NCI-H774 (cell line): ENCODE results near the gene PNCK.

Experiments
- DNase-seq: peaks from one replicate; lab custom pipeline; 2025; lab: John Stamatoyannopoulos, UW

PNCK gene

GRCh38 chrX:153640736-153641575 is 32.7 kb downstream of the PNCK start:
- DNase-seq: no peak

- no peak for DNase-seq
These were observed 33.4 kb downstream of the PNCK start for GRCh38 chrX:153640045-153640686.

DNA sequence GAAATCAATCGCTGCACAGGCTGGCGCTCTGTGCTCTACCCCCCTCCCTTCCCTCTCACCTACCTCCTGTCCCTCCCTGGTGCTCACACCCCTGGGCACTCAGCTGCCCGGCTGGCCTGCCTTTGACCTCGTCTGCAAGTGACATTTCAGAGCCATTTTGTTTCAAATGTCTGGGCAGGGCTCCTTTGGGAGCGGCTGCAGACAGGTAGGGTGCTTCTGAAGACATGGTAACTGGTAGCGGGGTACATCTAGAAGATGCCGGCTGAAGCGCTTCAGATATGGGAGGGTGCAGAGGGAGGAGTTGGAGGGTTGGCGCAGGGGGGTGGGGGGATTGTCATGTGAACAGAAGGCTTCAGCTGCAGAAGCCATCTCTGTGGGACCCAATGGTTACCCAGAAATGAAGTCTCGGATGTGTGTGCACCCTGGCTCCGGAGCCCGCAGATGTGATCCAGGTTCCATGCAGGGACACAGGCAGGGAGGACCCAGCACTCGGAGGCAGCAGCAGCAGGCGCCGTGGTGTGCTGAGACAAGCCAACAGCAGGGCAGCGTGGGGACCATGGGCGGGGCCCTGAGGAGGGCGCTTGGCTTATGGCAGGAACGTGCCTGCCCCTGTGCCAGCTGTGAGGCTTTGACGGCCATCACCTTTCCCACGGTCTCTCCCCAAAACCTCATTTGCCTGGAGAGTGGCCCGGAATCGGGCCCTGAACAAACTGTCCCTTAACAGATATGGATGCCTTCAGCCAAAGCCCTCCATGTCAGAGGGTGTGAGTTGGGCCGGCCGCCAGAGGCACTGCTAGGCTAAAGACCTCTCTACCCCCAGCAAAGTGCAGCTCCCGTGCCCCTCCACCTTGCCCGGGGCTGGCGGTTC is 34.2 kb downstream of the PNCK start:
- no peak for DNase-seq

- no peak for DNase-seq
These were observed 35.0 kb downstream of the PNCK start for GRCh38 chrX:153638436-153639176.

- no peak for DNase-seq
These were observed 35.6 kb downstream of the PNCK start for GRCh38 chrX:153638041-153638371.

GRCh38 chrX:153637121-153638040 is 36.2 kb downstream of the PNCK start:
- no peak for DNase-seq

- DNase-seq: no peak
These were observed 36.9 kb downstream of the PNCK start for GRCh38 chrX:153636716-153637115.

DNA sequence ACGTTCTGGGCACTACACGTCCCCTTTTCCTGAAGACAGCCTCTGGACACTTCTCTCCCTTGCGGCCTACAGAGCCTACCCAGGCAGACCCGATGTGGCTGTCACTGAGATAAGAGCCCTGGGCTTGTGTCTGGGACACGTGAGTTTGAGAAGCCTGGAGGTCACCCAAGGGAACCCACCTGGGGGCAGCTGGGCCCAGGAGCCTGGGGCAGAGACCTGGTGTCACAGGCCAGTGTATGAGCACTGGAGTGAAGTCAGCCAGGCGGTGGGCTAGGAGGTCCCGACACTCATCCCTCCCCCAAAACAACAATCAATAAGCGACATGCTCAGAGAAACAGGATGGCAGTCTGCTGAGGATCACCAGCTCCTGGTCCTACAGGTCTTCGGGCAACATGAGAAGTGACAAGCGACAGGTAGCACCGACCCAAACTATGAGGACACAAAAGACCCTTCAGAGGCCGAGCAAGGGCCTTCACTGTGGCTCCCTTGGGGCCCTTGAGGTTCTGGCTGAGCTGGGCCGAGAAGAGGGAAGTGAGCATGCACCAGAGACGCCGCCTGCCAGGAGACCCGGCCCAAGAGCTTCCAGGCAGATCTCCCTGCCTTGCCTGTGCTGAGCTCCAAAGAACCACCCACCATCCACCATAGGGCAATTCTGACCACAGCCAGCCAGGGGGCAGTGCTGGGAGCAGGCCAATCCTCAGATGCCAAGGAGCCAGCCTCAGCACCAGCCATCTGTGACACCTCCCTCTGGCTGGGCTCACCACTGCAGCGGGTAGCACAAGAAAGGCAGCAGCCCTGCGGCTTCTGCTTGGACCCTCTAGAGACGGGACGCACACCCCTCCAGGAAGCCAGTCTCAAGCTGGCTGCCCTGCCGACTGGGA is 37.6 kb downstream of the PNCK start:
- no peak for DNase-seq

DNA sequence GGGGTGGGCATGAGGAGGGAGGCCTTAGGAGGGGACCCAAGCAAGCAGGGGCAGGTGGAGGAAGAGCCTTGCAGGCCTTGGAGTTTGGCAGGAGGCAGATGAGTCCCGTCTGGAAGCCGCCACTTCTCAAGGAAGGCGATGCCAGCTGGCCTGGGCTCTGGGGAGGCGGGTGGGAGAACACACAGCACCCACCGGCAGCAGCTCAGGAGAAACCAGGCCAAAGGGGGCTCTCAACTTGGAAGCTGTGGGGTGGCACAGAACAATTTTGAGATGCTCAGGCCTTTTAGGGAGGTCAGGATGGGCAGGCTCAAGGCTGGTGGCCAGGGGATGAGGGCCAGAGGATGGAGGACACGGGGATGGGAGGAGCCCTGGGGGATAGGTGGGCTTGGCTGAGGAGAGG is 38.2 kb downstream of the PNCK start:
- no peak for DNase-seq

- DNase-seq: no peak
These were observed 38.8 kb downstream of the PNCK start for GRCh38 chrX:153634832-153635231.

GRCh38 chrX:153634236-153634635 is 39.4 kb downstream of the PNCK start:
- no peak for DNase-seq

- DNase-seq: no peak
These were observed 39.9 kb downstream of the PNCK start for GRCh38 chrX:153633607-153634180.

DNA sequence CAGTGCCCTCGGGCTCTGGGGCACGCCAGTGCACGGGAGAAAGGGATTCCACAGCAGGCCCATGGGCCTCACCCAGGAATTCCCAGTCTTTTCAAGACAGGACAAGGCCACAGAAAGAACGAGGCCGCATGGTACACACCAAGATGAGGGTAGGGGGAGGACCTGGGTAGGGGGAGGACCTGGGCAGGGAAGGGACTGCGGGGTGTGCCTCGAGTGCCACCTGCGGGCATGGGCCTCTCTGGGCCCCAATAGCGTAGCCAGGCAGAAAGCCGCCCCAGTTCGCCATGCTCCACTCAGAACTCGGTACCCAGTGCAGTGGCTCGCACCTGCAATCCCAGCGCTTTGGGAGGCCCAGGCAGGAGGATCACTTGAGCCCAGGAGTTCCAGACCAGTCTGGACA is 40.6 kb downstream of the PNCK start:
- DNase-seq: no peak

GRCh38 chrX:153632595-153632946 is 41.0 kb downstream of the PNCK start:
- no peak for DNase-seq

DNA sequence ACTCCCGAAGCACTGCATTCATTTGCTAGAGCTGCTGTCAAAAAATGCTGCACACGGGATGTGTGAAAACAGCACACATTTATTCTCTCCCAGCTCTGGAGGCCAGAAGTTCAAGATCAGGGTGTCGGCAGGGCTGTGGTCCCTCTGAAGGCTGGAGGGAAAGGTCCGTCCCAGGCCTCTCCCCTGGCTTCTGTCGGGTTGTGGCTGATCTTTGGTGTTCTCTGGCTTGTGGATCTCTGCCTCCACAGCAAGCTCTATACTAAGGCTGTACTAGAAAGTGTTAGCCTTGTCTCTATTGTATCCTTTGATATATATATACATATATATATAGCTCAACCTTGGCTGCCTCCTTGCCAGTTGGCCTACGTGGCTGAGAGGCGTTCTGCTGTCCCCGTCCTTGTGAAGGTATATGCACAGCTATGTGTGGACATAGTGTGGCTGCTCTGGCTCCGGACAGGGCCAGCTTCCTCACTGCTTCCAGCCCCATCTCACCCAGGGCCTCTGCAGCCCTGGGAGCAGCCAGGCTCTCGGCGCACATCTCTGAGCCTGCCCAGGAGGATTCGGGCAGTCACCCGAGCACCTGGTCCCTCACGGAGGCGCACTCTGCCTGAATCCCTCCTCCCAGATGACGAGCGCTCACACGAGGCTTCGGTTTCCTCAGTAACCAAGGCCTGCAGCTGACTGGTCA is 41.6 kb downstream of the PNCK start:
- DNase-seq: no peak

DNA sequence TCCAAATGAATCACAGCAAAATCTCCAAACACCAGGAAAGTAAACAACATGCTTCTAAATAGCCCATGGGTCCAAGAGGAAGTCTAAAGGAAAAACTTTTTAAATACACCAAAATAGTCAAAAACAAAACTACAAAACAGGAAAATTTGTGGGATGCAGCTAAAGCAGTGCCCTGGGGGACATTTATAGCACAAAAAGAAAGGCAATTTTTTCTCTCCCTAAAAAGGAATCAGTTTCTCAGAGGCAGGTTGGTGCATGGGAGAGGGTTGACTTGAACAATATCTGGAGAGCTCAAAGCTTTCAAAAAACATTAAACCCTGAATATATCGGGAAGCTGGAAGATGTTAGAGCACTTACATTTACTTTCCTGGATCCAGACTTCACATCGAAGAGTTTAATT is 42.3 kb downstream of the PNCK start:
- DNase-seq: no peak

DNA sequence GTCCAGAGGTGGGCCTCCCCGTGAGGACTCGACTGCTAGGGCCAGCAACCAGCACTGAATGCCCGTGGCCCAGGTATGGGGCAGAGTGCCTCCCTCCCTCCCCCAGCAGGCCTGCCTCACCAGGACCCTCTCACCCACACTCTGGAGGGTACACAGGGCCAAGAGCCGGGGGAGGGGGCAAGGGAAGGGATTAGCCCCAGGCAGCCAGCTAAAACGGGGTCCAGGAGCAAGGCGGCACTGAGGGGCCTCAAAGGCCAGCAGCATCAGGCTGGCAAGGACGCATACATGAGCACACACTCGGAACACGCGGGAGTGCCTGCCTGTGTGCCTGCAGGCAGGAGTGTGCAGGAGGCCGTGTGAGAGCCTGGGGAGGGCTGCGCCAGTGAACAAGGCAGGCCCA is 44.9 kb downstream of the PNCK start:
- DNase-seq: no peak

GRCh38 chrX:153628129-153628528 is 45.5 kb downstream of the PNCK start:
- no peak for DNase-seq

- no peak for DNase-seq
These were observed 45.9 kb downstream of the PNCK start for GRCh38 chrX:153627675-153628111.
